GM12801 (cell line): ENCODE data around the gene PHTF2.

Source experiments
- TF ChIP-seq, protein P1 (sequence below): IDR thresholded peaks from one replicate; pipeline ENCODE4 v1.5.1; 2011; ENCODE audit warnings: control low read depth; ENCODE audit not compliant: insufficient read length; ENCODE audit errors: extremely low read depth

The PHTF2 gene

GRCh38 chr7:77894574-77895091, 96.1 kb downstream of the PHTF2 start:
- TF ChIP-seq, protein P1, sequence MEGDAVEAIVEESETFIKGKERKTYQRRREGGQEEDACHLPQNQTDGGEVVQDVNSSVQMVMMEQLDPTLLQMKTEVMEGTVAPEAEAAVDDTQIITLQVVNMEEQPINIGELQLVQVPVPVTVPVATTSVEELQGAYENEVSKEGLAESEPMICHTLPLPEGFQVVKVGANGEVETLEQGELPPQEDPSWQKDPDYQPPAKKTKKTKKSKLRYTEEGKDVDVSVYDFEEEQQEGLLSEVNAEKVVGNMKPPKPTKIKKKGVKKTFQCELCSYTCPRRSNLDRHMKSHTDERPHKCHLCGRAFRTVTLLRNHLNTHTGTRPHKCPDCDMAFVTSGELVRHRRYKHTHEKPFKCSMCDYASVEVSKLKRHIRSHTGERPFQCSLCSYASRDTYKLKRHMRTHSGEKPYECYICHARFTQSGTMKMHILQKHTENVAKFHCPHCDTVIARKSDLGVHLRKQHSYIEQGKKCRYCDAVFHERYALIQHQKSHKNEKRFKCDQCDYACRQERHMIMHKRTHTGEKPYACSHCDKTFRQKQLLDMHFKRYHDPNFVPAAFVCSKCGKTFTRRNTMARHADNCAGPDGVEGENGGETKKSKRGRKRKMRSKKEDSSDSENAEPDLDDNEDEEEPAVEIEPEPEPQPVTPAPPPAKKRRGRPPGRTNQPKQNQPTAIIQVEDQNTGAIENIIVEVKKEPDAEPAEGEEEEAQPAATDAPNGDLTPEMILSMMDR = no peak

- TF ChIP-seq, protein P1 = no peak
Observed at GRCh38 chr7:77895905-77896304, 97.3 kb downstream of the PHTF2 start.

- TF ChIP-seq, protein P1 = no peak
Observed at GRCh38 chr7:77897004-77897547, 98.5 kb downstream of the PHTF2 start.

GRCh38 chr7:77899516-77899915, 100.9 kb downstream of the PHTF2 start:
- TF ChIP-seq, protein P1 = no peak

GRCh38 chr7:77903597-77903996, 105.0 kb downstream of the PHTF2 start:
- TF ChIP-seq, protein P1 = no peak

- TF ChIP-seq, protein P1 = no peak
Observed at GRCh38 chr7:77904252-77904651, 105.7 kb downstream of the PHTF2 start.

DNA sequence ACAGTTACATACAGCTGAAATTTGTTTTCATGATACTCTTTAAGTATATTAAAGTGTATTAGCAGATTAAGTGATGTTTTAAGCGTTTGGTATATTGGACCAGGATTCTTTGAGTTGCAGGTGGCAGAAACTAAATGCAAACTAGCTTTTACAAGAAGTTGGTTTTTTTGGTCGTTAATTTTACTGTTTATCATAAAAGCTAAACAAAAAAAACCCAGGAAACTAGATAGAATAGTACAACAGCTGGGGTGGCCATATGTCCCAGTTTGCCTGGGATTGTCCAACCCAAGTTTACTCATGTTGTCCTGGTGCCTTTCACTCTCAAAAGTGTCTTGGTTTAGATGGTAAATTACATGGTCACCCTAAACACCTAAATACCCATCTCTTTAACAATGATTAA, 108.7 kb downstream of the PHTF2 start:
- TF ChIP-seq, protein P1 = no peak
